Bone marrow (tissue), 2 donors: ENCODE measurements around the gene NEIL3.

Source experiments
- DNase-seq, 2 donors: peaks; one replicate each; lab custom pipeline; 2025; lab: John Stamatoyannopoulos, UW

NEIL3 gene

DNA sequence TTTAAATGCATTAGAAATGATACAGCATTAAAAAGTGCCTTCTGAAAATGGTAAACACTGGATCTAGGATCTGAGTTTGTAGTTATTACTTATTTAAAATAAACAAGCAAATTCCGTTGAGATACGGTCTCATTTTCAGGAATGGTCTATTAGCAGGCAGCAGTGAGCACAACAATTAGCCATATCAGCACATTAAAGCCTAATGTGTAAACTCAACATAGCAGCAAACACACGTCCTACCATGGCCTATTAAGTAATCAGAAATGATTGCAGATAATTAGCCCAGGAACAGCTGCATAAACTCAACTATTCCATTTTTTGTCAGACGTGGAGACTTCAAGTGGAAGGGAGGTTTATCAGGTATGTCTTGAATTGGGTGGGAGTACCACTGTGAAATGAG is 61.8 kb downstream of the NEIL3 start:
- no peak for DNase-seq

DNA sequence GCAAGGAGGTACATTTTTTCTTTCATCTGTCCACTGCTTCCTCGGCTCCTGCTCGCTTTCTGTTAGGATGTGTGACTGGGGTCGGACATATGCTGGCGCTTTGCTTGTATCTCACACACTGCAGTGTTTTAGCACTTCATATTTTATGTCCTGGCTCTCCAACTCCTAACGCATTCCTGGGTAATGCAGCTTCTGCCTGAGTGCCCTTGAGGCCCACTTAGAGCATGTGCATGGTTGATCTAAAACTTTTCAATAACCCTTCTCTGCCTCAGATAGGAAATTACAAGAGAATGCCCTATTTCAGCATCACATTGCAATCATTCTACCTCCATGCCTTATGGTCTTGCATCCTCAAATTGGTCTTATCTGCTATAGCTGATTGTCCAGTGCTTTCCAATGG is 65.3 kb downstream of the NEIL3 start:
- no peak for DNase-seq

DNA sequence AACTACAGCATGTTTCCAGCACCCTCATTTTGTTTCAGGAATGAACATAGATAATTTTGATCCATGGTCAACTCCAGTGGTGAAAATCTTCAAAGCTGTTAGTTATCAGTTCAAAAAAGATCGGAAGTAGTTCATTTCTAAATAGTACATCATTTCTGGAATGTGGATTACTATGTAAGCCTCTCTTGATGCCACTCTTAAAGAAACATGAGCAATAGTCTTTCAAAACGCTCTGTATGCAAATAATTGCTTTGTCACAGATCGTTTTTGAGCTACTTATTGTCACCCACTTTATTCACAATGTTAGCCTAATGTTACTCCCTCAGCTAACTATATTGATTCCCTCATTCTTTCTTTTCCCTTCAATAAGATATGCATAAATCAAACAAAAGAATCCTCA is 65.7 kb downstream of the NEIL3 start:
- no peak for DNase-seq

DNA sequence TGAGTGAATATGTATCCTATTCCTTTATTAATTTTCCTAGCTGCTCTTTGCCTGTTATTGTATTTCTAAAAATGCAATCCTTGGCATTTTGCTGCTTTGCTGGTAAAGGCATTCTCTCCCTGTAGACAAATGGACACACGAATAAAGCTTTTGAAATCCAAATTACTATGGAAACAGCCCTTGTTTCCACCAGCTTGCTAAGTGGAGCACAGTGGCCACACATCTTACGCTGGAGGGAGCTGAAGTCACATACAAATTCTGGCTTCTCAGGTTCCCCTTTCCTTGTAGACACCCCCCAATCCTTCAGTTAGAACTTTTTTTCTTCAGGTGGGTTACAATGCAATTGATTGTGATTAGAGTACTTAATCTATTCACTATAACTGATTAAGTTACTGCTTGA is 66.3 kb downstream of the NEIL3 start:
- DNase-seq = no peak

DNA sequence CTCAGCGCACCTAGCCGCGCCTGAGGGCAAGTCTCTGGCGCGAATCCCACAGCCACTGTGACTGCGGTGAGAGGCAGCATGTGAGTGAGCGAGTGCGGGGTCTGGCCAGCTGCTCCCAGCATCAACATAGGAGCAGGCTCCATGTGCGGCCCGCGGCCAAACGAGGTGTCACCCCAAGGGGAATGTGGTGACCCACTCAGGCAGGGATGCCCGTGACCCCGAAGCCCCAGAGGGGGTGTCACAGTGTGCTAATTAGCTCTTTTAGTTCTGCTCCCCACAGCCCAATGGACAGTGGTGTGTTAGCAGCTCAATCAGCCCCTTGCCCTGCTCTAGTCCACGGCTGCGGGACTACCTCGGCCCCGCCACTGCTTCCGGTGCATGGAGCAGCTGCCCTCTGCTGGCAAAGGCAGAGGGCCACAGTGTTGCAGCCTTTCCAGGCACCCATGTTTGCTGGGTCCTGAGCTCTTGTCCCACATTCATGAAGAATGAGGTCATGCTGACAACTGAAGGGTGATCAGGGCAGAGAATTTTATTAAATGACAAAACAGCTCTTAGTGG is 71.1 kb downstream of the NEIL3 start:
- no peak for DNase-seq

DNA sequence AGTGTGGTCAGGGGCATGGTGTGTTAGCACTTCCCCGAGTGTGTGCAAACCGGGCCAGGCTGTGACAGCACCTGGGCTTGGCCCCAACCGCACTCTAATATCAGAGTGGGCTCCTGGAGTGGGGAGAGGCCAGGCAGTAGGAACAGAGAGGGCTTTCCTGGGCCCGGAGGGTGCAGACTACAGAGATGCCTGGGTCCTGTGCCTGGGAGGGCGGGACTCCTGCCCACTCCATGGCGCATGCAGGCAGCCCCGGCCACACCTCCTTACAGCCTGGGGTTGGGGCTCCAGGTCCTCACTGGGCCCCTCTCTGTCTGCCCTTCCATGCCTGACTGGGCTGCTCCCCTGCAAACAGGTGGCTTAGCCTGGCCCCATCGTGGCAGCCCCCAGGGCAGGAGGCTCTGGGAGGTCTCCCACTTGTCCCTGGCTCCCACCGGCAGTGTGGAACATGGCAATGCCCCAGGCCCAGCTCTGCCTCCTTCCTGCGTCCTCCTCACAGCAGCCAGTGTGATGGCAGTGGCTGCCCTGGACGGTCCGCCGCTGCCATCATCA is 72.2 kb downstream of the NEIL3 start:
- no peak for DNase-seq

DNA sequence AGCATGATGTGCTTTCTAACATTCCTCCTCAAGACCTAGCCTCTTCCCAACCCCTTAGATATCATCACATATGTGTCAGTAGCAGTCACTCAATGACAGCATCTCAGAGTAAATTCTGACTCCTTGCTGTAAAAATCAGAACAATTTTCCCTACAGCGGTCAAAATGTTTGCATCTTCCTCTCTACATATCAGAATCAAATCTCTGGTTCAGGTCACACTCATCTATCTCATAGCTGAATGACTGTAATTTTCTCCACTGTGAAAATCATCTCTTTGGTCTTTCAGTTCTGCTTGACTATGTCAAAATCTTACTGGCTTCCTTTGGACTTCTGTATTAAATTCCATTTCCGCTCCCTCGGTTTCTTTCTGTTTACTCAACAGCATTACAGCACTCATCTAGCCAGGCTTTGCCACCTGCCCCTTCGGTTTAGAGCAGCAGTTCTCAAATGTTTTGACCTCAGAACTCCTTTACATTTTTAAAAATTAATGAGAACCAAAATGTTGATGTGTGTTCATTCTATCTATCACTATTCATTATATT is 75.3 kb downstream of the NEIL3 start:
- DNase-seq = no peak

DNA sequence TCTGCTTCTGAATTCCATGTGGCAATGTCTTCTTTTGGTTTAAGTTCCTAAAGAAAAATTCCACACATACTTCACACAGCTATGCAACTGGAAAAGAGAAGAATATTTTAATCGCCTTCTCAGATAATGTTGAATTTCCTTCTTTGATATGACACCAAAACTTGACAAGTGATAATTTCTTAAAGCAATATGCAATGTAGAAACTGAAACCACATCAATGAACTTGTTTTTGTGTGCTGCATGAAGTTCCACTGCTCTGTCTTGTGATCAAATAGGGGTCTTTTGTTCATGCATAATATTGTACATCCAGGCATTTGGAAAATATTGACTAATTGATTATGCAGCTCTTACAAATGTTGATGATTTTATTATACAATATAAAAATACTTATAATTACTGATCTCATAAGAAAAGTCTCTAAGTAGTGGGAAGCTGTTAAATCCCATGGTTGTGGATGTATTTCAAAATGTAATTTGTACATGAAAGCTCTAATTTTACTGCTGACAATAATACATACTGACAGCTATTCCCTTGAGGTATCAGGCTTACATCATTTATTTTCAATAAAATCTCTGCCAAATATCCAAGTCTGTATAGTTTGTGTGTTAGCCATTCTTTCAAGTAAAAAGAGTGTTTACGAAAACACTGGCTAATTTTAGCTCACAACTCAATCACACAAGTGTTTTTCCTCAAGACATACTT is 76.1 kb downstream of the NEIL3 start:
- DNase-seq = no peak

DNA sequence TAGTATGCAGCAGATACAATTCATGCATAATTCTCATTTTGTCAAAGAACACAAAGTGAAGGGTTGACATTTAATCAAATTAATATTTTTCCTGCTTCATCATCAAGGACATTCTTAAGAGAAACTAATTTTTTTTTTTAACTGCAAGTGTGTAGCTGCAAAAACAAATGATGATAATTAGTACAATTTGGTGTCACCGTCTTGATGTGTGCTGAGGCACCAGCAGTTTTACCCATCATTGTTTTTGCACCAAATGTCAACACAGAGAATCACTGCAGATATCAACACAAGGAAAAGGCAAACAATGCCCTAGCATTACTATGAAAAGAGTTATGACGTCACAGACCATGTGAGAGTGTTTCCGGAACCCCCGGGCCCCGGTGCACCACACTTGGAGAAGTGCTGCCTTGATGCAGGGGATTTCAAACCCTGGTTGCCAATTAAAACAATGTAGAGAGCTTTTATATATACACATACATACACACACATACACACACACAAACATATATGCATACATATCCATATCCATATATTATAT is 76.7 kb downstream of the NEIL3 start:
- DNase-seq = no peak

DNA sequence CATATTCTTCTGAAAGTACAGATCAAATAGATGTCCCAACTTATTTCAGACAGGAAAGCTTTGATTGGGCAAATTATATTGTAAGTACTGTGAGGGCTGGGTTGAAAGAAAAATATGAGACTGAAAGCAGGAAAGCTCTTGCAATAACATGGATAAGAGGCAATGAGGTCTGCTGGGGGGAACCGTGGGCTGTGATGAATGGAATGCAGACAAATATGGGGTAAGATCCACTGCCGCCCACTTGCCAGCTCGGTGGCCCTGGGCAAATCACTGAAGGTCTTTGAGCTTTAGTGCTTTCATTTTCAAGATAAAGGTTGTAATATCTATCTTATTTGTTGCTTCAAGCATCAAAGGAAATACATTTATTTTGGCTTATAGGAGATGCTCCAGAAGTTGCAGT is 81.6 kb downstream of the NEIL3 start:
- DNase-seq = no peak

DNA sequence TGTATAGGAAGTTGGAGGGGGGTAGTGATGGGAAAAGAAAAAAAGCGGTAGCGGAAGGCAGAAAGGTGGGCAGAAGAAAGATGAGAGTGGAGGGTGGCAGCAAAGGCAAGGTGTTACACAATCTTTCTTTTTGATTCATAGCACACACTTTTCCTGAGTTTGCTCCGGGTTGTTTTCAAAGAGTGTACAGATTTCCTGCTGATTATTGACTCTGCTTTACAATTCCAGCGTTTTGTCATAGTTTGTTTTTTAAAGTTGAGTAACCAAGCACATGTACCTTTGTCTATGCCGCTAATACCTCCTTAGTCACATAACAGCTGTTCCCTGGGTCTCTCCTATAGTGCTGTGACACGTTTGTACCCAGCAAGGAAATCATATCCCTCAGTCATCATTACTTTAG is 82.3 kb downstream of the NEIL3 start:
- DNase-seq = no peak

DNA sequence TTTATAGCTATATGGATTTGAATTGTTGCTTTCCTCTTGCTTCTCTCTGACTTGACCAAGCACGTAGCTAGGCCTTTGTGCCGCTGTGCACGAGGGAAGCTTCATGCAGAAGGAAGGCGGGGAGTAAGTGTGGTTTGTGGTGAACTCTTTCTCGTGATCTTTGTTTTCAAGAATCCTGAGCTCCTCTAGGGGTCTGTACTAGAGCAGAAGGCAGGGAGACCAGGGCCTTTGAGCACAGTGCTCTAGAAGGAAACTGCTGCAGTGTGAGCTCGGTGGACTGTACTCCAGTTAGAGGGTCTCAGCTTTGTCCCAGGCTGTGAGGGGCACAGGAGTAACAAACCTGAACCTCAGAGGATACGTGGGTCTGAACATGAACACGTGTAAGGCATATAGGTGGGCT is 83.6 kb downstream of the NEIL3 start:
- DNase-seq = no peak

DNA sequence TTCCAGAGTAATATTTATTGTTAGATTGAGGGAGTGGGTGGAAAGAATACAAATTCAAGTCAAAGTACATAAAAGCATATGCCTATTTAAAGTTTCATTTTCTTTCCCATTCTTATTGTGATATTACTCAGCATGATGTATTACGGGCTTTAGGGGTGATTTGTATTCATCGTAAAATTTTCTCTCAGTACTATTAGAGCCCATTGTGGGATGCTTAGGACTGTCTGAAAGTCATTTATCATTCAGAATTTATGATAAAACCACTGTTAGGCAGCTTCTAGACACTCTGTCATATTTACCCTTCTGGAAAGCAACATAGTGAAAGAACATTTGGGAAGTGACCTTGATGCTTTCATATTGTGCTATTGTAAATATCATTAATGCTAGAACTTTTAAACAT is 86.7 kb downstream of the NEIL3 start:
- no peak for DNase-seq

DNA sequence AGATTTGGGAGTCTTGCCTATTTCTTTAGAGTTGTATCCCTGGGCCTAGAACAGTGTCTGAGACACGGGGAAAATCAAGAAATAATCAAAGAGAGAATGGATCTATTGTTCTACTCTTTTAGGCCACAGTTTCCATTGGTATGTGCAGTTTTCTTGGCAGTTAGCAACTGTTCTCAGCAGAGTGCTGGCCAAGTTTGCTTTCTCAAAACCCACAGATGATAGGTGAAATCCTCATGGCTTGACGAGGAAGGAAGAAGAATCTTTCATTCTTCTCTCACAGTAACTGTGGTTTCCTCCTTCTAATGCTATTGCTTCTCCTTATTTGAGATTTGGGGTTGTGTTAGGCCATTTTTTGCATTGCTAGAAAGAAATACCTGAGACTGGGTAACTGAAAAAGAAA is 90.4 kb downstream of the NEIL3 start:
- DNase-seq = no peak

DNA sequence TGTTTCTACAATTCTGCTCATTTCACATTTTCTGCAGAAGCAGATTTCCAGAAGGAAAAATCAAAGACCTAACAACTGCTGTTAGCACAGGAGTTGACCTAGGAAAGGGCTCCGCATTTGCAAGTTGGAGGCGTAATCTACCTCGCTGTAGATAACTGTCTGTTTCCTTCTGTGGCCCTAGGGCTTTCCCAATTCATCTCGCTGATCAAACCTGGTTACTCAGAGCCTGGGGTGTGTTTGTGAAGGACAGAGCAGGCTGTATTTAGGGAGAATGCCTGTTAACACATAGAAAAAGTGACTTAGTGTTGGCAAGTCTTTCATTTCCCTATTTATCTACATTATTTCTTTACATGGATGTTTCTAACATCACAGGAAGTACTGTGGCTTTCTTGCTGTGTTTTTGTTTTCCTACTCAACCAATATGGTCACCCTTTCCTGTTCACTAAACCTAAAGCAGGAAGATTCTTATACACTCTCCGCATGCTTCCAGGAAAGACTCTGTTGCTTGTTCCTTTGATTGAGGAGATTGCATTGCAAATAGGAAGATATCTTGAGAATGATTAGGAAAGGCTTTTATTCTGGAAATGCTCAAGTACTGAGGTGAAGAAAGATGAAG is 92.1 kb downstream of the NEIL3 start:
- no peak for DNase-seq

DNA sequence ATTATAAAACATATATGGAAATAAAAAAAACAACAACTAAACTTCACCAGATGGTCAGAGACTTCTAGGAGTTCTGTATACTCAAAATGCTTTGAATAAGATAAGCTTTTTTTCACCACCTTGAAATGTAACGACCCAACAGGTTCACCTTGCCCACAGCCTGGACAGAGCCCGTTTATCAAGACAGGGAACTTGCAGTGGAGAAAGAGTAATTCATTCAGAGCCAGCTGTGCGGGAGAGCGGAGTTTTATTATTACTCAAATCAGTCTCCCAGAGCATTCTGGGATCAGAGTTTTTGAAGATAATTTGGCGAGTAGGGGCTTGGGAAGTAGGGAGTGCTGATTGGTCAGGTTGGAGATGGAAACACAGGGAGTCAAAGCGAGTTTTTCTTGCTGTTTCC is 94.1 kb downstream of the NEIL3 start:
- no peak for DNase-seq

DNA sequence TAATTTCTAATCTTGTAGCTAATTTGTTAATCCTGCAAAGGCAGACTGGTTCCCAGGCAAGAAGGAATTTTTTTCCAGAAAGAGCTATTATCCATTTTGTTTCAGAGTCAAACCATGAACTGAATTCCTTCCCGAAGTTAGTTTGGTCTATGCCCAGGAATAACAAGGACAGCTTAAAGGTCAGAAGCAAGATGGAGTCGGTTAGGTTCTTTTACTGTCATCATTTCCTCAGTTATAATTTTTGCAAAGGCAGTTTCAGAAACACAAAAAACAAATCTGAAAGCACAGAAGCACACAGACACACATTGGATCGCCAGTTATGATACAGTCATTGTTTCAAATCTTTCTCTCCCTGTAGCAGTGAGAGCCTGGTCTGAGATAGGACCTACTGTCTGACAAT is 94.7 kb downstream of the NEIL3 start:
- no peak for DNase-seq

DNA sequence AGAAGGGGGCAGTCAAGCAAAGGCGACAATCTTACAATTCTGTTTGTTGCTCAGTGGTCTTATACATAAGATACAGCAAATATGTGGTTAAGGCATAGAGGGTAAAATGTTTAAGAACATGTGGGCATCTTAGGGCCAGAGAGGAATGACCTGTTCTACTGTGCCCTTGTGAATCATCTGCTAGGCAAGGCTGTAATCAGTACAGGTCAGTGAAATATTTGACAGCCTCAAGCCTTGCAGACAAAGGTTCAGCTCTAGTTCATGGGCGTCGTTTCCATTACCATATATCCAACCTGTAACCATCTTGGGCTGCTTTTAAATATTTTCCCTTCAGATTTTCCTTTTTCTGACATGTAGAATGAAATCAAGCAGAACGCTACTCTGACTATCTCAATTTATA is 95.3 kb downstream of the NEIL3 start:
- no peak for DNase-seq

DNA sequence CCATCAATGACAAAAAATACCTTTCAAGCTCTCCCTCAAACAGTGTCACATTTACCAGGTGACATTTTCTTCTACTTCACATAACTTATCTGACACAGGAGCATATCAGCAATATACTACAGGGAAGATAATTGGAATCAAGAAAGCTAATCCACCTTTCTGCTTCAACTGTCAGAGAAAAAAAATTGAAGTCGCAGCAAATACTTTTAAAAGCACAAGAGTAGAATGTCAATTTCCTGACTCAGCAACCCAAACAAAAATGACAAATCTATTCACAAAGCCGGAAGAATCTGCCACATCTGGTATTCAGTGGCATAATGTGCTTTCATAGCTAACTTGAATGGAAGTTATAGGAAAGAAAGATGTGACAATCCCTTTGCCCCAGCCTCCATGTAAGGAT is 95.8 kb downstream of the NEIL3 start:
- DNase-seq = no peak

DNA sequence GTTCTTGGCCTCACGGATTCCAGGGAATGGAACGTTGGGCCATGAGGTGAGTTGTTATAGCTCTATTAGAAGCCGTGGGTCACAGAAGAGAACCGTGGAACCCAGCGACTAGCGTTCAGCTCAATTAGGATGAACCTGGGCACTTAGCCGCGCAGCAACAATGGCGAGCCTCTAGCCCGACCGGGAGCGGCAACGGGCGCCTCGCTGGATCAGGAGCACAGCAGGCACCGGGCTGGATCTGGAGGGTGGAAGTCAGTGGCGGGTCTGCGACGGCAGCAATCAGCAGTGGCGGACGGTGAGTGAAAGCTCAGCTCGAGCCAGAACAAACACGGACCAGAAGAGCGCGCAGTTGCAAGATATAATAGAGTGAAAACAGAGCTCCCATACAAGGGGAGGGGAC is 98.3 kb downstream of the NEIL3 start:
- DNase-seq = no peak

DNA sequence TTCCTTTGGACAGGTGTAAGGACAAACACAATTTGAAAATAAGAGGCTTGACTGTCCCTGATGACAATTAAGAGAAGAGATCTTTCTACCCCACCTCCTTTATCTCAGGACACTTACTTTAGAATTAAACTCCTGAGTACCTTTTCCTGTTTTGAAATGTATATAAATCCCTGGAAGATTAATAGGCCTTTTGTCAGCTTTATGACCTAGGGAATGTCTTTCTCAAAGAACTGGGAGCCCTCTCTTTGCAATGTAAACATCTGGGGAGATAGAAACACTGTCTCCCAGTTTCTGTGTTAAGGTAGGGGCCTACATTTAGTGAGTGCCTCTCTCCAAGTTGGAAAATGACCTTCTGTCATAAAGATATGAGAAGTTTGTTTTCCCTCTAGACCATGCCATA is 100.9 kb downstream of the NEIL3 start:
- DNase-seq = no peak

DNA sequence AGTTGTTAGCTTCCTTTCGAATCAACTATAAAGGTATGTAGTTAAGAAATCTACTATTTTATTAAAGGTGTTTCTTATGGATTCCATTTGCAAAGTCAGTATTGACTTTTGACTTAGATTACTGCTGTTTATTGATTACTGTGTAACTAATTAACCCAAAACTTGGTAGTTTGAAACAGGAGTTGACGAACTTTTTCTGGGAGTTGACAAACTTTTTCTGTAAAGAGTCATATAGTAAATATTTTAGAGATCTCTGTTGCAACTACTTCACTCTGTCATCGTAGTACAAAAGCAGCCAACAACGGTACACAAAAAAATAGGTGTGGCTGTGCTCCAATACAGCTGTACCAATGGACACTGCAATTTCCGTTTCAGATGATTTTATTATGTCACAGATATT is 102.3 kb downstream of the NEIL3 start:
- no peak for DNase-seq
